GM23248 (cell line): ENCODE measurements around the gene GPSM1. TPM values are rescaled to one million over a fixed set of nuclear protein-coding genes. Genes with fewer than 3 reads are reported as not detected.

Experiments used
- DNase-seq: peaks from one replicate; pipeline ENCODE4 v3.0.0-alpha.2; 2015
- H2AFZ ChIP-seq: fragments of 200-600 bp; sonication (generic); 2 replicates; pipeline ENCODE4 v1.6.1; 2016; ENCODE audit warnings: antibody characterized with exemption
- H3F3A ChIP-seq: fragments of 200-600 bp; sonication (generic); 2 replicates; pipeline ENCODE4 v1.6.1; 2016; ENCODE audit warnings: mild to moderate bottlenecking, antibody characterized with exemption, mixed run types; ENCODE audit not compliant: insufficient read depth
- H3K27ac ChIP-seq: fragments of 200-600 bp; sonication (generic); 2 replicates; pipeline ENCODE4 v1.5.1; 2016; ENCODE audit warnings: mild to moderate bottlenecking
- H3K27me3 ChIP-seq: fragments of 200-600 bp; sonication (generic); replicated peaks from 2 replicates; pipeline ENCODE4 v1.6.1; 2016; ENCODE audit warnings: mild to moderate bottlenecking; ENCODE audit not compliant: insufficient read depth
- H3K36me3 ChIP-seq: fragments of 200-600 bp; sonication (generic); 2 replicates; pipeline ENCODE4 v1.6.1; 2016; ENCODE audit warnings: low read depth, mild to moderate bottlenecking
- H3K4me1 ChIP-seq: fragments of 200-600 bp; sonication (generic); 2 replicates; pipeline ENCODE4 v1.6.1; 2016; ENCODE audit warnings: mild to moderate bottlenecking; ENCODE audit not compliant: insufficient read depth
- H3K4me2 ChIP-seq: fragments of 200-600 bp; sonication (generic); one replicate; pipeline ENCODE4 v1.6.1; 2016; ENCODE audit warnings: mild to moderate bottlenecking; ENCODE audit not compliant: unreplicated experiment
- H3K4me3 ChIP-seq: fragments of 200-600 bp; sonication (generic); 2 replicates; pipeline ENCODE4 v1.5.1; 2016; ENCODE audit warnings: mild to moderate bottlenecking
- H3K79me2 ChIP-seq: fragments of 200-600 bp; sonication (generic); 2 replicates; pipeline ENCODE4 v1.6.1; 2016; ENCODE audit warnings: mild to moderate bottlenecking; ENCODE audit not compliant: insufficient read depth
- H3K9ac ChIP-seq: fragments of 200-600 bp; sonication (generic); 2 replicates; pipeline ENCODE4 v1.6.1; 2016; ENCODE audit warnings: mild to moderate bottlenecking
- H3K9me2 ChIP-seq: fragments of 200-600 bp; sonication (generic); 2 replicates; pipeline ENCODE4 v1.6.1; 2016; ENCODE audit warnings: mixed run types, mild to moderate bottlenecking, moderate library complexity; ENCODE audit not compliant: insufficient read depth
- H3K9me3 ChIP-seq: fragments of 200-600 bp; sonication (generic); one replicate; pipeline ENCODE4 v1.6.1; 2017; ENCODE audit warnings: low read depth
- H4K20me1 ChIP-seq: fragments of 200-600 bp; sonication (generic); 2 replicates; pipeline ENCODE4 v1.6.0; 2016; ENCODE audit not compliant: insufficient read depth
- EZH2 ChIP-seq: fragments of 200-600 bp; sonication (generic); IDR thresholded peaks from 2 replicates; pipeline ENCODE4 v1.6.1; 2018; ENCODE audit warnings: antibody characterized with exemption, mild to moderate bottlenecking; ENCODE audit not compliant: insufficient read depth, poor library complexity, severe bottlenecking
- EZH2phosphoT487 ChIP-seq: fragments of 200-600 bp; sonication (generic); IDR thresholded peaks from 2 replicates; pipeline ENCODE4 v1.6.1; 2018; ENCODE audit warnings: antibody characterized with exemption, moderate library complexity, mild to moderate bottlenecking, low read depth; ENCODE audit not compliant: insufficient read depth
- WGBS, 2 experiments: methylation state at CpG; one replicate each; pipeline ENCODE4 v1.1.6; 2015 to 2017; ENCODE audit warnings: low lambda C conversion rate in 2 of 2, low coverage in 1 of 2; ENCODE audit errors: missing lambda C conversion rate in 2 of 2; 5-methylcytosine and 5-hydroxymethylcytosine counted together
- in situ Hi-C: fragments of 300-500 bp; cut with MboI; formaldehyde crosslinking; loops from 2 replicates; pipeline ENCODE4 v1.15.0; 2020
- polyA plus RNA-seq: library from polyadenylated mRNA; unstranded; fragments of >200 nt; fragmentation: Nextera tagmentation; extraction: Ambion mirVana; gene quantifications from 2 replicates; pipeline ENCODE4 v1.2.1, GENCODE V29; 2016
- total RNA-seq: library from RNA; depleted of rRNA; stranded (reverse); fragments of >200 nt; shearing (Covaris generic); gene quantifications from 2 replicates; pipeline ENCODE4 v1.2.3, GENCODE V29; 2014

The GPSM1 gene
- total and polyA plus RNA-seq, 2 experiments from 2014 or later, result 13.7 to 57.1 TPM

- Histone ChIP-seq H3K79me2 (no peaks in the 10 kb centered on the region), H3K4me2 (no peak overlapping the region), H4K20me1 (no peaks in the 10 kb centered on the region), H3K4me3 (no peak overlapping the region), H3K9ac (no peak overlapping the region), H3K9me2 (no peaks in the 10 kb centered on the region), H2AFZ (no peak overlapping the region), H3K9me3 (no peaks in the 10 kb centered on the region), H3K4me1 (peaks cover 6% of the 10 kb centered on the region), H3K36me3 (no peaks in the 10 kb centered on the region), H3K27ac (no peak overlapping the region), H3K27me3 (no peaks in the 10 kb centered on the region), H3F3A (peaks cover 8% of the 10 kb centered on the region)
- TF ChIP-seq EZH2phosphoT487, result no peak
- TF ChIP-seq EZH2, result no peak
- 85 to 88% methylated on average over 19 of the region's 19 CpGs for WGBS, 2 experiments
- in situ Hi-C loops, result no loop called here
- no peak for DNase-seq
Measured at GRCh38 chr9:136321561-136321960, 5.8 kb upstream of the GPSM1 start.

DNA sequence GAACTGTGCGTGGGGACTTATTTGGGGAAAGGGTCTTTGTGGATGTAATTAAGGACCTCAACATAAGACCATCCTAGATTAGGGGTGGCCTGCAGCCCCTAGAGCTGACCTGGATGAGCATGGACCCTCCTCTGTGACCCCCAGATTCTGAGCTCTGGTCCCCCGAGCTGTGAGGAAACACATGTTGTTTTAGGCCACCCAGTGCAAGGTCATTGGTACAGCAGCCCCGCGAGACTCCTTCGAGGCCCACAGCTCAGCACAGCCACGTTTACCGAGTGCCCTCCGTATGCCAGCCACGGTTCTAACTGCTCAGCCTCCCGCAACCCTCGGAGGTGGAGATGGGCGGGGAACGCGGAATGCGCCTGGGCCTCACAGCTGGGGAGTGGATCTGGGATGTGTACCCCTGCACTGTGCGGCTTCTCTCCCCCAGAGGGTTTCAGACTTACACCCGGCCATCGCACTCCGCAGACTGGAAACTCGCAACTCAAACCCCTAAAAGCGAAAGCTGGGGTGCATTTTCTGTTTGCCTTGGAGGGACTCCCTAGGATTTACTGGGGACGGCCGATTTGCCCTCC, 4.5 kb upstream of the GPSM1 start:
- Histone ChIP-seq H3K36me3 (no peaks in the 10 kb centered on the region), H3K27me3 (no peaks in the 10 kb centered on the region), H3K27ac (no peak overlapping the region), H3K9me2 (no peaks in the 10 kb centered on the region), H3K4me1 (peaks cover 11% of the 10 kb centered on the region), H3K9me3 (no peaks in the 10 kb centered on the region), H4K20me1 (no peaks in the 10 kb centered on the region), H3K4me2 (no peak overlapping the region), H2AFZ (no peak overlapping the region), H3F3A (peaks cover 8% of the 10 kb centered on the region), H3K79me2 (no peaks in the 10 kb centered on the region), H3K4me3 (no peak overlapping the region), H3K9ac (no peak overlapping the region)
- in situ Hi-C loops, result no loop called here
- no peak for DNase-seq
- no peak for TF ChIP-seq EZH2
- TF ChIP-seq EZH2phosphoT487, result no peak
- WGBS, 2 experiments, result 82 to 85% methylated on average over 23 of the region's 23 CpGs

GRCh38 chr9:136323371-136323789, 4.0 kb upstream of the GPSM1 start:
- Histone ChIP-seq H3F3A (peaks cover 8% of the 10 kb centered on the region), H2AFZ (no peak overlapping the region), H3K9me2 (no peaks in the 10 kb centered on the region), H3K9ac (no peak overlapping the region), H3K79me2 (peaks cover 5% of the 10 kb centered on the region), H3K9me3 (no peaks in the 10 kb centered on the region), H3K36me3 (no peaks in the 10 kb centered on the region), H3K27ac (no peak overlapping the region), H3K4me1 (peaks cover 11% of the 10 kb centered on the region), H3K4me2 (no peak overlapping the region), H3K4me3 (no peak overlapping the region), H3K27me3 (no peaks in the 10 kb centered on the region), H4K20me1 (no peaks in the 10 kb centered on the region)
- TF ChIP-seq EZH2, result no peak
- no peak for TF ChIP-seq EZH2phosphoT487
- in situ Hi-C loops, result no loop called here
- WGBS, 2 experiments, result 79 to 85% methylated on average over 16 to 17 of the region's 17 CpGs
- no peak for DNase-seq

GRCh38 chr9:136324501-136325300, 2.6 kb upstream of the GPSM1 start:
- Histone ChIP-seq H3K4me1 (peaks cover 18% of the 10 kb centered on the region), H3K4me3 (no peak overlapping the region), H3K9me3 (no peaks in the 10 kb centered on the region), H4K20me1 (no peaks in the 10 kb centered on the region), H3K36me3 (no peaks in the 10 kb centered on the region), H3K79me2 (peaks cover 18% of the 10 kb centered on the region), H3K9ac (no peak overlapping the region), H3F3A (peaks cover 8% of the 10 kb centered on the region), H3K27ac (no peak overlapping the region), H3K9me2 (no peaks in the 10 kb centered on the region), H3K4me2 (no peak overlapping the region), H2AFZ (no peak overlapping the region), H3K27me3 (no peaks in the 10 kb centered on the region)
- TF ChIP-seq EZH2phosphoT487 (no peak), EZH2 (no peak)
- 76 to 84% methylated on average over 21 to 24 of the region's 24 CpGs for WGBS, 2 experiments
- in situ Hi-C loops, result no loop called here
- no peak for DNase-seq
